AG04449 (cell line): ENCODE measurements around the gene UNC45A.

Source experiments
- CTCF ChIA-PET: fragments of 350-600 bp; formaldehyde crosslinking; extraction: SDS; loops from one replicate; lab custom pipeline; 2021; ENCODE audit warnings: antibody characterized with exemption; lab: Yijun Ruan, JAX
- POLR2A ChIA-PET: fragments of 400-600, 350-600 bp; formaldehyde crosslinking; extraction: SDS; loops from one replicate; lab custom pipeline; 2020; ENCODE audit warnings: antibody characterized with exemption, inconsistent platforms; lab: Yijun Ruan, JAX
- DNase-seq: peaks from one replicate; pipeline ENCODE4 v3.0.0-alpha.2; 2010; ENCODE audit warnings: low read depth, low spot score
- H3K4me3 ChIP-seq: 2 replicates; pipeline ENCODE4 v1.5.1; 2011; ENCODE audit warnings: low read depth, mild to moderate bottlenecking, control low read depth, low read length
- TF ChIP-seq, protein P1 (sequence below): IDR thresholded peaks from one replicate; pipeline ENCODE4 v1.5.1; 2011; ENCODE audit warnings: mild to moderate bottlenecking, moderate library complexity, low read length, control low read depth, inconsistent platforms; ENCODE audit not compliant: insufficient read depth; ENCODE audit errors: missing control alignments

The UNC45A gene

DNA sequence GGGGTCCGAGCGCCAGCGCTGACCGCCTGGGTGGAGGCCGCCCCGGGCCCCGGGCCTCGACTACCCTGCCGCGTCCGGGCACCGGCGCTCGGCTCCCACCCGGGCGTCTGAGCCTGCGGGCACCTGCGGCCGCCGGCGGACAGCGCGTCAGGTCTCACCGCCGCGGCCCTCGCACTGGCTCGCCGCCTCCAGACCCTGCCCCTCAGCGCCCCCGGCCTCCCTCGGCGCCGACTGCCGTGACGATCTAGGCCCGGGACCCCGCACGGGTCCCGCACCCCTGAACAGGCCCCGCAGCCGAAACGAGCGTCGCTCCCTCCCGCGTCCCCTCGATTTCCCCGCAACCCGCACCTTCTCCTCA lies 59.0 kb downstream of the UNC45A start:
- ChIA-PET POLR2A (interaction anchor here (0.7 kb wide), 1 partner anchor 17 kb away, joined by 3 read pairs; no protein-coding TSS in a partner anchor), CTCF (interaction anchor here (1.3 to 1.7 kb wide), 3 partner anchors 11 to 60 kb away, joined by 4 to 6 read pairs (median 5); no protein-coding TSS in a partner anchor)
- DNase-seq = no peak
- peak overlapping the region; percentile 98 for H3K4me3 ChIP-seq
- TF ChIP-seq, protein P1, sequence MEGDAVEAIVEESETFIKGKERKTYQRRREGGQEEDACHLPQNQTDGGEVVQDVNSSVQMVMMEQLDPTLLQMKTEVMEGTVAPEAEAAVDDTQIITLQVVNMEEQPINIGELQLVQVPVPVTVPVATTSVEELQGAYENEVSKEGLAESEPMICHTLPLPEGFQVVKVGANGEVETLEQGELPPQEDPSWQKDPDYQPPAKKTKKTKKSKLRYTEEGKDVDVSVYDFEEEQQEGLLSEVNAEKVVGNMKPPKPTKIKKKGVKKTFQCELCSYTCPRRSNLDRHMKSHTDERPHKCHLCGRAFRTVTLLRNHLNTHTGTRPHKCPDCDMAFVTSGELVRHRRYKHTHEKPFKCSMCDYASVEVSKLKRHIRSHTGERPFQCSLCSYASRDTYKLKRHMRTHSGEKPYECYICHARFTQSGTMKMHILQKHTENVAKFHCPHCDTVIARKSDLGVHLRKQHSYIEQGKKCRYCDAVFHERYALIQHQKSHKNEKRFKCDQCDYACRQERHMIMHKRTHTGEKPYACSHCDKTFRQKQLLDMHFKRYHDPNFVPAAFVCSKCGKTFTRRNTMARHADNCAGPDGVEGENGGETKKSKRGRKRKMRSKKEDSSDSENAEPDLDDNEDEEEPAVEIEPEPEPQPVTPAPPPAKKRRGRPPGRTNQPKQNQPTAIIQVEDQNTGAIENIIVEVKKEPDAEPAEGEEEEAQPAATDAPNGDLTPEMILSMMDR = no peak

DNA sequence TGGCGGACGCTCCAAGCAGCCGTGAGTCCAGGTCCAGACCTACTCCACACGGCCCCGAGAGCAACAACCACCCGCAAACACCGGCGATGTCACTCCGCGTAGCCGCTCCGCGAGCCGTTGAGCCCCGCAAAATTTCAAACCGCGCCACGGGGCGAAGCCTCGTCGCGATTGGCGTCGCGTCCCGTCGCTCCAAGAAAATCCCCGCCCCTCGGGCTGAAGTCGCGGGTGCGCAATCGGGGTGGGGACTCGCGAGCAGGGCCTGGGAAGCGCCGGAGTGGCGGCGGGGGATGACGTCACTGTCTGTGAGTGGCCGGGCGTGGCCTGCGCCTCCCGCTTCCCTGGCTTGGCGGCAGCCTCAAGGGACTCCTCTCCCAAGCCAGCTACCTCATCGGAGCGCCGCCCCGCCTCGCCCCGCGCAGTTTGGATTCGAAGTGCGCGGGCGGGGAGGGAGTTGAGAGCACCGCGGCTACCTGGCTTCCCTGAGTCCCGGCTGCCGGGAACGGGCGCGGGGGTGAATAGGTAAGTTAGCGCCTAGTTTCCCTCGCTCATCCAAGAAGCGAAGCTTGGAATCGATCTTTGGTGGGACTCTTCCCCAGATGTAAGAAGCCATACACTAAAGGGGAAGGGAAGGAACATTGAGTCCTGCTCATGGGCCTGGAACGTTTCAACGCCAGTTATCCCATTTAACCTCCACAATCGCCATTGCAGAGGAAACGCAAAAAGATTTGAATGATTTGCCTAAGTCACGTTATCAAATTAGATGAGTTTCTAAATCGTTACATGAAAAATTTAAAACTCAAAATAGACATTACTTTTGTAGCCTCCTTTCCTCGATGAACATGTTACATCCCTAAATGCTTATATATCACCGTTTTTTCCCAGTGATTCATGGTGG lies 59.6 kb downstream of the UNC45A start, which contains the start of gene PRC1:
TSS of gene PRC1 (minus strand) at position 119 of the 895 bp plus-strand sequence. CDS start at position 1, 118 bp downstream.
- TF ChIP-seq, protein P1 = no peak
- peak within 1 kb of the TSS; percentile 98 for H3K4me3 ChIP-seq
- ChIA-PET POLR2A (interaction anchor here (0.7 kb wide), 1 partner anchor 16 kb away, joined by 3 read pairs; no protein-coding TSS in a partner anchor), CTCF (interaction anchor here (1.7 kb wide), 1 partner anchor 15 kb away, joined by 5 read pairs; no protein-coding TSS in a partner anchor)
- peak; percentile 70 for DNase-seq

DNA sequence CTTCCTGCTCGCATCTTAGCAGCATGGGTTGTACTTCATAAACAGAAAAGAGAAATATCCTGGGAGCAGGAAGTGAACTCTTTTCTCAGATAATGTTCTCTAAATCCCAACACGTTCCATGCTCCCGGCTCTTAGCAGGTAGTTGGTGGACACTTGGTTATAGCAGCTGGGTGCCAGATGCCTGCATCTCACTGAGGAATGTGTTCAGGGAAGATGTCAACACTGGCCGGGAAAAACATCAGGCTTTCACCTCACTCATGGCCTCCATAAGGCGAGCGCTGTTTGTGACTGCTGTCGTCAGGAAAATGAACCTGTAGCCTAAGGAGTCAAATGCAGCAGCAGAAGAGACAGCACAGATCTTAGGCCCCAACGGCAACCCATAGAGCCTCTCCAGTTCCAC lies 63.7 kb downstream of the UNC45A start:
- no peak for DNase-seq
- no peak overlapping the region for H3K4me3 ChIP-seq
- POLR2A ChIA-PET = no interaction called here
- CTCF ChIA-PET = no interaction called here
- TF ChIP-seq, protein P1 = no peak

DNA sequence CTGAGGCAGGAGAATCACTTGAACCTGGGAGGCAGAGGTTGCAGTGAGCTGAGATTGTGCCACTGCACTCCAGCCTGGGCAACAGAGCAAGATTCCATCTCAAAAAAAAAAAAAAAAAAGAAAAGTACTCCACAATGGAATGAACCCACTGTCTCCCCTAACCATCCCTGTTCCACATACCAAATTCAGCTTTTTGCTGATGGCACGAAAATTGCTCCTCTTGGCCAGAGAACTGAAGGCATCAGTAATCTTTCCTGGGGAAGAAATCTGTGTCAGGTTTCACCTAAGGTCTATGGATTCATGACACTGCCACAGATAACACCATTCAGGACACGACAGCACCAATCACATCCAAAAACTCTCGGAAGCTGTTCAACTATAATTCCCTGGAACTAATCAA lies 66.1 kb downstream of the UNC45A start:
- TF ChIP-seq, protein P1 = no peak
- CTCF ChIA-PET = interaction anchor here (1.0 kb wide), 1 partner anchor 45 kb away, joined by 3 read pairs; no protein-coding TSS in a partner anchor
- POLR2A ChIA-PET = no interaction called here

More for the DNA sequence above, 66.1 kb downstream of the UNC45A start:
- DNase-seq = no peak
- no peak overlapping the region for H3K4me3 ChIP-seq
